Activated T-cell treated with anti-CD3 and anti-CD28 coated beads, Interleukin-2, amount 50 U/mL, for 24 hours (primary cell): ENCODE measurements around the gene KRTAP19-8.

Experiments
- DNase-seq: peaks from one replicate; pipeline ENCODE4 v3.0.0-alpha.2; 2020
- H3K27ac Mint-ChIP-seq: 2 replicates; pipeline ENCODE4 v1.8.0; 2020; ENCODE audit warnings: mild to moderate bottlenecking, mixed read lengths
- H3K27me3 Mint-ChIP-seq: 2 replicates; pipeline ENCODE4 v1.8.0; 2020; ENCODE audit warnings: mixed read lengths
- H3K36me3 Mint-ChIP-seq: 2 replicates; pipeline ENCODE4 v1.8.0; 2020; ENCODE audit warnings: low read depth, mixed read lengths
- H3K4me1 Mint-ChIP-seq: 2 replicates; pipeline ENCODE4 v1.8.0; 2020; ENCODE audit warnings: low read depth, mixed read lengths
- H3K4me3 Mint-ChIP-seq: 2 replicates; pipeline ENCODE4 v1.8.0; 2020; ENCODE audit warnings: mild to moderate bottlenecking, moderate library complexity, mixed read lengths
- H3K9me3 Mint-ChIP-seq: 2 replicates; pipeline ENCODE4 v1.8.0; 2020; ENCODE audit warnings: mixed read lengths

KRTAP19-8 gene

DNA sequence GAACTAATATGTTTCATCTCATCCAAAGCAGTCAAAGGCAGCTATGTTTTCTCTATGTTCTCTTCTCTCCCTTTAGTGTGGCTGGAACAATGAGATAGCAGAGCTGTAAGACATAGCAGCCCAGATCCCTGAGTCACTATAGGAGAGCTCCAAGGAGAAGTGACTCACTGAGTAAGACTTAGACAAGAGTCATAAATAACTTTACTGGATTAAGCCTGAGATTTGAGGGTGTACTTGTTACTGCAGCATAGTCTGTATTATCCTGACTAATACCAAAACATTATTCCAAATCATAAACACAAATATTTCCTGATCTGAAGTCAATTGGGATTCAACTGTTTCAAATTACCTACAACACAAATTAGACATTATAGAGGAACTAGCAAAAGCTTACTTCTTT is 3.9 kb downstream of the KRTAP19-8 start:
- Mint-ChIP-seq H3K9me3 (no peaks in the 10 kb centered on the region), H3K4me3 (no peak overlapping the region), H3K36me3 (no peaks in the 10 kb centered on the region), H3K27ac (no peak overlapping the region), H3K4me1 (no peaks in the 10 kb centered on the region), H3K27me3 (peaks cover 20% of the 10 kb centered on the region)
- DNase-seq = no peak

GRCh38 chr21:31030367-31031106 is 7.7 kb downstream of the KRTAP19-8 start:
- H3K4me1 Mint-ChIP-seq = no peaks in the 10 kb centered on the region
- peaks cover 7% of the 10 kb centered on the region for H3K27me3 Mint-ChIP-seq
- H3K36me3 Mint-ChIP-seq = no peaks in the 10 kb centered on the region
- H3K27ac Mint-ChIP-seq = no peak overlapping the region
- no peaks in the 10 kb centered on the region for H3K9me3 Mint-ChIP-seq
- DNase-seq = no peak
- H3K4me3 Mint-ChIP-seq = no peak overlapping the region

GRCh38 chr21:31023680-31024079 is 14.6 kb downstream of the KRTAP19-8 start:
- DNase-seq = no peak

GRCh38 chr21:31022306-31022705 is 16.0 kb downstream of the KRTAP19-8 start:
- Mint-ChIP-seq H3K9me3 (no peaks in the 10 kb centered on the region), H3K27ac (no peak overlapping the region), H3K27me3 (peaks cover 26% of the 10 kb centered on the region), H3K4me3 (no peak overlapping the region), H3K36me3 (no peaks in the 10 kb centered on the region), H3K4me1 (peaks cover 2% of the 10 kb centered on the region)
- no peak for DNase-seq

More at GRCh38 chr21:31023680-31024079, 14.6 kb downstream of the KRTAP19-8 start:
- H3K9me3 Mint-ChIP-seq = no peaks in the 10 kb centered on the region
- peaks cover 26% of the 10 kb centered on the region for H3K27me3 Mint-ChIP-seq
- no peak overlapping the region for H3K4me3 Mint-ChIP-seq
- no peak overlapping the region for H3K27ac Mint-ChIP-seq
- H3K4me1 Mint-ChIP-seq = peaks cover 2% of the 10 kb centered on the region
- H3K36me3 Mint-ChIP-seq = no peaks in the 10 kb centered on the region

- no peak for DNase-seq
- no peak overlapping the region for H3K27ac Mint-ChIP-seq
- peaks cover 15% of the 10 kb centered on the region for H3K27me3 Mint-ChIP-seq
- H3K9me3 Mint-ChIP-seq = no peaks in the 10 kb centered on the region
- H3K36me3 Mint-ChIP-seq = no peaks in the 10 kb centered on the region
- H3K4me1 Mint-ChIP-seq = peaks cover 3% of the 10 kb centered on the region
- H3K4me3 Mint-ChIP-seq = no peak overlapping the region
These were observed 20.0 kb downstream of the KRTAP19-8 start for GRCh38 chr21:31018232-31018631.

GRCh38 chr21:31014891-31015290 is 23.4 kb downstream of the KRTAP19-8 start:
- Mint-ChIP-seq H3K36me3 (no peaks in the 10 kb centered on the region), H3K4me1 (peaks cover 19% of the 10 kb centered on the region), H3K9me3 (no peaks in the 10 kb centered on the region), H3K4me3 (no peak overlapping the region), H3K27me3 (peaks cover 6% of the 10 kb centered on the region), H3K27ac (no peak overlapping the region)
- no peak for DNase-seq

- DNase-seq = no peak
- Mint-ChIP-seq H3K4me1 (peaks cover 19% of the 10 kb centered on the region), H3K27ac (no peak overlapping the region), H3K36me3 (no peaks in the 10 kb centered on the region), H3K4me3 (peak overlapping the region; percentile 1), H3K9me3 (no peaks in the 10 kb centered on the region), H3K27me3 (no peaks in the 10 kb centered on the region)
These were observed 25.9 kb downstream of the KRTAP19-8 start for GRCh38 chr21:31012133-31013089.

DNA sequence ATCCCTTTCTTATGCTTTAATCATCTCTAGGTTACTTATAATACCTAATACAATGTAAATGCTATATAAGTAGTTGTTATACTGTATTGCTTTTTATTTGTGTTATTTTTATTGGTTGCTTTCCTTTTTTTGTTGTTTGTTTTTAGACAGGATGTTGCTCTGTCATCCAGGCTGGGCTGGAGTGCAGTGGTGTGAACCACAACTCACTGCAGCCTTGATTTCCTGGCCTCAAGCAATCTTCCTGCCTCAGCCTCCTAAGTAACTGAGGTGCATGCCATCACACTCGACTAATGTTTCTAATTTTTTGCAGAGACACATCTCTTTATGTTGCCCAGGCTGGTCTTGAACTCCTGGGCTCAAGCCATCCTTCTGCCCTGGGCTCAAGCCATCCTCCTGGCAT is 26.9 kb downstream of the KRTAP19-8 start:
- no peak overlapping the region for H3K27ac Mint-ChIP-seq
- DNase-seq = no peak
- peaks cover 4% of the 10 kb centered on the region for H3K9me3 Mint-ChIP-seq
- H3K4me3 Mint-ChIP-seq = no peak overlapping the region
- no peaks in the 10 kb centered on the region for H3K27me3 Mint-ChIP-seq
- no peaks in the 10 kb centered on the region for H3K36me3 Mint-ChIP-seq
- peaks cover 19% of the 10 kb centered on the region for H3K4me1 Mint-ChIP-seq

- H3K9me3 Mint-ChIP-seq = peaks cover 4% of the 10 kb centered on the region
- H3K4me1 Mint-ChIP-seq = peaks cover 19% of the 10 kb centered on the region
- H3K27me3 Mint-ChIP-seq = peaks cover 4% of the 10 kb centered on the region
- H3K36me3 Mint-ChIP-seq = no peaks in the 10 kb centered on the region
- H3K27ac Mint-ChIP-seq = no peak overlapping the region
- H3K4me3 Mint-ChIP-seq = no peak overlapping the region
- no peak for DNase-seq
These were observed 29.9 kb downstream of the KRTAP19-8 start for GRCh38 chr21:31008355-31008754.

- no peaks in the 10 kb centered on the region for H3K36me3 Mint-ChIP-seq
- peaks cover 4% of the 10 kb centered on the region for H3K9me3 Mint-ChIP-seq
- H3K27ac Mint-ChIP-seq = no peak overlapping the region
- no peak for DNase-seq
- H3K4me1 Mint-ChIP-seq = no peaks in the 10 kb centered on the region
- peaks cover 4% of the 10 kb centered on the region for H3K27me3 Mint-ChIP-seq
- H3K4me3 Mint-ChIP-seq = no peak overlapping the region
These were observed 33.3 kb downstream of the KRTAP19-8 start for GRCh38 chr21:31005019-31005418.

DNA sequence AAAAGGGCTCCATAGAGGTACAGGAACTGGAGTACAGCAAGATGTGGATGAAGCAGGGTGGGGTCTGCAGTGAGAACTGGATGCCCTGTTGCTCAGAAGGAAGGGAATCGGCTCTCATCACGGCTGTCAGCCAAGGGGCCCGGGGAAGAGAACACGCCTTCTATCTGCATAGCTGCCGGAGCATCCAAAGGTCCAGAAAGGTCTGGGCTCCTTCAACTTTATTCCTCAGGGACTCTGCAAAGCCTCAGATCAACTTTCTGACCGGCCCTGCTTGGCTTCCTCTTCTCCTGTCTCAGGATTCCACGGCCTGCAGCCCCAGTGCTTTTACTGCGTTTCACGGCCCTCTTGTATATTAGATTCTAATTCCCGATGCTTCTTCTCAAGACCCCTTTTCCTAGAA is 34.8 kb downstream of the KRTAP19-8 start:
- Mint-ChIP-seq H3K4me3 (no peak overlapping the region), H3K36me3 (no peaks in the 10 kb centered on the region), H3K9me3 (peaks cover 4% of the 10 kb centered on the region), H3K27me3 (peaks cover 4% of the 10 kb centered on the region), H3K27ac (no peak overlapping the region), H3K4me1 (no peaks in the 10 kb centered on the region)
- no peak for DNase-seq

DNA sequence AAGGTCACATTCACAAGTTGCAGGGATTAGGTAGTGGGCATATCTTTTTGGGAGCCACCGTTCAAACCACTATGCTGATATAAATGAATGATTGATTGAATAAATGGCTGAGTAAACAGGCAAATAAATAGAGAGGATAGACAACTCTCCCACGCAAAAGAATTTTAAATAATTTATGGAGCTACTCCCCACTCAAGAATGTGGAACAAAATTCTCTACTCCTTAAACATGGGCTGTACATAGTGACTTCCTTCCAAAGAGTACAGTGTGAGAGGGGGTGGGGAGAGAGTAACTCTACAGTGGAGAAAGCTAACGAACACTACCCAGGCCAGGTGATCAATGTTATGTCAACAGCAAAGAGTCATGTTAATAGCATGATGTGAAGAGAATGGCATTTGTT is 40.7 kb downstream of the KRTAP19-8 start:
- H3K36me3 Mint-ChIP-seq = no peaks in the 10 kb centered on the region
- H3K9me3 Mint-ChIP-seq = no peaks in the 10 kb centered on the region
- no peak overlapping the region for H3K4me3 Mint-ChIP-seq
- H3K4me1 Mint-ChIP-seq = no peaks in the 10 kb centered on the region
- H3K27ac Mint-ChIP-seq = no peak overlapping the region
- DNase-seq = no peak
- no peaks in the 10 kb centered on the region for H3K27me3 Mint-ChIP-seq

DNA sequence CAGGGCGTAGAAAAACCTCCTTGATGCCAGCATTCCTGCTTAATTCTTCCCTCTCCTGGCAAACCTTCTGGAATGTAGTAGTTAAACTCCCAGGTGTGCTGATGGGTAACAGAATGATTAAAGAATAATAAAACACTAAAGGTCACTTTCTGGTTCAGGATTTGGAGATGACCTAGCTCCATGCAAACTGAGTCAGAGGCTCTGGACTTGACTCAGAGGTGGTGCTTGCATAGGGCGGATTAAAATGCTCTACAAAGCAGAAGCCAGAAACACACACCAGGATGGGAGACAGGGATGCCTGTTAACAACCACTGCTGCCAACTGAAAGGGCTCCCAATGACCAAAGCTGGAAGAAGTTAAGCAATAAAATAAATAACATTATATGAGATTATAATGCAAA is 41.5 kb downstream of the KRTAP19-8 start:
- DNase-seq = no peak
- no peaks in the 10 kb centered on the region for H3K4me1 Mint-ChIP-seq
- no peak overlapping the region for H3K4me3 Mint-ChIP-seq
- H3K9me3 Mint-ChIP-seq = no peaks in the 10 kb centered on the region
- no peaks in the 10 kb centered on the region for H3K27me3 Mint-ChIP-seq
- H3K36me3 Mint-ChIP-seq = no peaks in the 10 kb centered on the region
- H3K27ac Mint-ChIP-seq = no peak overlapping the region

DNA sequence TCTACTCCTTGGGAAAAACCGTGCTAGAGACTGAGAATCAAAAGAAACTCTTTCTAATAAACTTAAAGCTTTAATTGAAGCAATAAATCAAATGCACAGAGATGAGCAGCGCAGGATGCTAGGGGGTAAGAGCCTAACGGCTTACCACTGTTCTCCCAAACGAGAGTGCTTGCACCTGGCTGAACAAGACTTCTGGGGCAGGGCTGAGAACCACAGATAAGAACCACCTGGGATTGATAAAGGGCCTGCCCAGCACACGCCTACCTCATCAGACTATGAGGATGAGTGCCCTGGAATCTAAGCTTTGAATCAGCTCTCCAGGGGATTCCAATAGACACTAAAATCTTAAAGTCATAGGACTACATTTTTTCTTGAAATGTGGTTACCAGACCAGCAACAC is 43.3 kb downstream of the KRTAP19-8 start:
- no peak overlapping the region for H3K27ac Mint-ChIP-seq
- no peaks in the 10 kb centered on the region for H3K4me1 Mint-ChIP-seq
- no peak overlapping the region for H3K4me3 Mint-ChIP-seq
- no peaks in the 10 kb centered on the region for H3K36me3 Mint-ChIP-seq
- no peak for DNase-seq
- H3K27me3 Mint-ChIP-seq = no peaks in the 10 kb centered on the region
- H3K9me3 Mint-ChIP-seq = no peaks in the 10 kb centered on the region
